ENCODE data around the gene TNFSF18.

TNFSF18 gene

GRCh38 chr1:173038875-173039554, 11.7 kb downstream of the TNFSF18 start:
- no peak for DNase-seq

- DNase-seq: no peak
These were observed 26.2 kb downstream of the TNFSF18 start for GRCh38 chr1:173024543-173024942.

GRCh38 chr1:173023343-173023742, 27.4 kb downstream of the TNFSF18 start:
- DNase-seq: no peak

GRCh38 chr1:173020138-173020750, 30.5 kb downstream of the TNFSF18 start:
- no peak for DNase-seq

- no peak for DNase-seq
These were observed 32.9 kb downstream of the TNFSF18 start for GRCh38 chr1:173017792-173018191.

- no peak for DNase-seq
These were observed 34.3 kb downstream of the TNFSF18 start for GRCh38 chr1:173016419-173016818.

- DNase-seq: no peak
These were observed 35.1 kb downstream of the TNFSF18 start for GRCh38 chr1:173015629-173016028.

GRCh38 chr1:173014160-173014559, 36.6 kb downstream of the TNFSF18 start:
- DNase-seq: no peak

- no peak for DNase-seq
These were observed 38.6 kb downstream of the TNFSF18 start for GRCh38 chr1:173012126-173012525.

- no peak for DNase-seq
These were observed 41.1 kb downstream of the TNFSF18 start for GRCh38 chr1:173009597-173009996.

GRCh38 chr1:173005196-173005864, 45.4 kb downstream of the TNFSF18 start:
- DNase-seq: no peak

- no peak for DNase-seq
These were observed 47.6 kb downstream of the TNFSF18 start for GRCh38 chr1:173002891-173003838.

GRCh38 chr1:172999349-172999748, 51.4 kb downstream of the TNFSF18 start:
- DNase-seq: no peak

- no peak for DNase-seq
These were observed 52.8 kb downstream of the TNFSF18 start for GRCh38 chr1:172997941-172998361.

- no peak for DNase-seq
These were observed 57.1 kb downstream of the TNFSF18 start for GRCh38 chr1:172993640-172994039.

GRCh38 chr1:172991674-172992400, 58.9 kb downstream of the TNFSF18 start:
- DNase-seq: no peak

GRCh38 chr1:172990598-172991215, 60.0 kb downstream of the TNFSF18 start:
- no peak for DNase-seq

All from activated naive CD4-positive, alpha-beta T cell treated with anti-CD3 and anti-CD28 coated beads, Interleukin-2, amount 50 U/mL, for 16 hours (primary cell).